ENCODE results near the gene METTL1. TPM values are rescaled to one million over a fixed set of nuclear protein-coding genes. Genes with fewer than 3 reads are reported as not detected.

METTL1 gene
- total and polyA plus RNA-seq, 2 donors (not counting 1 experiment from before 2014, with no cell fraction given): 9.1 to 9.2 TPM

DNA sequence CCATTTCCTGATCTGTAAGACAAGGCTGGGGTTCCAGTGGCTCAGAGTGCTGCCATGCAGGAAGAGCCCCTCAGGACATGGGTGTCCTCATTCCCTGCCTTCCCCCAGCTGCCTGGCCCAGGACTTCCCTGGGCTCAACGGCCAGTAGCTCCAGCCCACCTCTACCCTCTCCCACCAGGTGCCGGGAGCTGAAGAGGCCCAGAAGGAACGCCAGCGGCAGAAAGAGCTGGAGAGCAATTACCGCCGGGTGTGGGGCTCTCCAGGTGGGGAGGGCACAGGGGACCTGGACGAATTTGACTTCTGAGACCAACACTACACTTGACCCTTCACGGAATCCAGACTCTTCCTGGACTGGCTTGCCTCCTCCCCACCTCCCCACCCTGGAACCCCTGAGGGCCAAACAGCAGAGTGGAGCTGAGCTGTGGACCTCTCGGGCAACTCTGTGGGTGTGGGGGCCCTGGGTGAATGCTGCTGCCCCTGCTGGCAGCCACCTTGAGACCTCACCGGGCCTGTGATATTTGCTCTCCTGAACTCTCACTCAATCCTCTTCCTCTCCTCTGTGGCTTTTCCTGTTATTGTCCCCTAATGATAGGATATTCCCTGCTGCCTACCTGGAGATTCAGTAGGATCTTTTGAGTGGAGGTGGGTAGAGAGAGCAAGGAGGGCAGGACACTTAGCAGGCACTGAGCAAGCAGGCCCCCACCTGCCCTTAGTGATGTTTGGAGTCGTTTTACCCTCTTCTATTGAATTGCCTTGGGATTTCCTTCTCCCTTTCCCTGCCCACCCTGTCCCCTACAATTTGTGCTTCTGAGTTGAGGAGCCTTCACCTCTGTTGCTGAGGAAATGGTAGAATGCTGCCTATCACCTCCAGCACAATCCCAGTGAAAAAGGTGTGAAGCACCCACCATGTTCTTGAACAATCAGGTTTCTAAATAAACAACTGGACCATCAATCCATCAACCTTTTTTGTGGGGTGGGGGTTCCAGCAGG, 51.0 kb downstream of the METTL1 start:
- no peak overlapping the region for H3K4me2 ChIP-seq (replicated peaks; ENCODE audit: low read depth, low read length, poor library complexity, severe bottlenecking)
- POLR2A ChIA-PET: interaction anchor here (0.6 kb wide), 1 partner anchor 21 kb away, joined by 3 read pairs; no protein-coding TSS in a partner anchor
- peaks cover under 1% of the 10 kb centered on the region for H3K79me2 ChIP-seq (ENCODE audit: control insufficient read depth, insufficient read depth, low read length)
- 98% methylated on average over 8 of the region's 11 CpGs for WGBS (ENCODE audit: insufficient coverage)
- H3K27ac Mint-ChIP-seq: no peak overlapping the region
- TF ChIP-seq EZH2 (IDR thresholded peaks at IDR 0.05; ENCODE audit: borderline replicate concordance, insufficient read depth, low read depth, low read length, poor library complexity, severe bottlenecking): no peak
- TF ChIP-seq, protein P1, sequence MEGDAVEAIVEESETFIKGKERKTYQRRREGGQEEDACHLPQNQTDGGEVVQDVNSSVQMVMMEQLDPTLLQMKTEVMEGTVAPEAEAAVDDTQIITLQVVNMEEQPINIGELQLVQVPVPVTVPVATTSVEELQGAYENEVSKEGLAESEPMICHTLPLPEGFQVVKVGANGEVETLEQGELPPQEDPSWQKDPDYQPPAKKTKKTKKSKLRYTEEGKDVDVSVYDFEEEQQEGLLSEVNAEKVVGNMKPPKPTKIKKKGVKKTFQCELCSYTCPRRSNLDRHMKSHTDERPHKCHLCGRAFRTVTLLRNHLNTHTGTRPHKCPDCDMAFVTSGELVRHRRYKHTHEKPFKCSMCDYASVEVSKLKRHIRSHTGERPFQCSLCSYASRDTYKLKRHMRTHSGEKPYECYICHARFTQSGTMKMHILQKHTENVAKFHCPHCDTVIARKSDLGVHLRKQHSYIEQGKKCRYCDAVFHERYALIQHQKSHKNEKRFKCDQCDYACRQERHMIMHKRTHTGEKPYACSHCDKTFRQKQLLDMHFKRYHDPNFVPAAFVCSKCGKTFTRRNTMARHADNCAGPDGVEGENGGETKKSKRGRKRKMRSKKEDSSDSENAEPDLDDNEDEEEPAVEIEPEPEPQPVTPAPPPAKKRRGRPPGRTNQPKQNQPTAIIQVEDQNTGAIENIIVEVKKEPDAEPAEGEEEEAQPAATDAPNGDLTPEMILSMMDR (IDR thresholded peaks at IDR 0.05): no peak
- intact Hi-C loops (cut with micrococcal nuclease): no loop called here
- no peak overlapping the region for H2AFZ ChIP-seq (ENCODE audit: insufficient read depth, low read depth, low read length, poor library complexity, severe bottlenecking)
- peaks cover 2 to 58% of the 10 kb centered on the region in 2 experiments for H3K36me3 ChIP-seq (replicated peaks in 1 of 2; ENCODE audit: control extremely low read depth in 1 of 2, control insufficient read depth in 1 of 2, extremely low read depth in 1 of 2, insufficient read depth in 2 of 2, low read length in 1 of 2)
- H4K20me1 ChIP-seq (ENCODE audit: control insufficient read depth, insufficient read depth, low read length, poor library complexity, severe bottlenecking): peaks cover 27% of the 10 kb centered on the region
- DNase-seq (no peak), ATAC-seq (ENCODE audit: low read depth) (no peak)
- H3K4me1 Mint-ChIP-seq: peaks cover 18% of the 10 kb centered on the region
- H3K9me3 ChIP-seq (ENCODE audit: control extremely low read depth in 1 of 3, control insufficient read depth in 2 of 3, insufficient read depth in 1 of 3, low read length in 2 of 3): no peaks in the 10 kb centered on the region
- no peak overlapping the region for H3K27ac ChIP-seq (ENCODE audit: low read length in 2 of 2)
- no peak overlapping the region for H3K4me3 Mint-ChIP-seq
- peaks cover 15 to 20% of the 10 kb centered on the region in 2 donors for H3K4me1 ChIP-seq (ENCODE audit: control insufficient read depth in 2 of 2, insufficient read depth in 2 of 2, low read length in 2 of 2)
- no peak overlapping the region for H3K9ac ChIP-seq (ENCODE audit: low read length)
- CTCF ChIA-PET: no interaction called here
- H3K27me3 ChIP-seq (replicated peaks in 1 of 4; ENCODE audit: control extremely low read depth in 1 of 4, control insufficient read depth in 3 of 4, insufficient read depth in 4 of 4, low read length in 3 of 4): no peaks in the 10 kb centered on the region
- no peaks in the 10 kb centered on the region for H3K27me3 Mint-ChIP-seq
- H3K4me3 ChIP-seq (ENCODE audit: control extremely low read depth in 1 of 5, extremely low read depth in 1 of 5, insufficient read depth in 1 of 5, low read depth in 2 of 5, low read length in 4 of 5): no peak overlapping the region
- H3K9me3 Mint-ChIP-seq (ENCODE audit: insufficient read depth): no peaks in the 10 kb centered on the region
